Liver (tissue), 9 donors: ENCODE results near the gene DEGS1. TPM values are rescaled to one million over a fixed set of nuclear protein-coding genes. Genes with fewer than 3 reads are reported as not detected.

ENCODE experiments used
- DNase-seq: peaks from one replicate; pipeline ENCODE4 v3.0.0-alpha.2; 2017; ENCODE audit warnings: low spot score
- H3K27ac ChIP-seq, 2 donors: one replicate each; pipeline ENCODE4 v1.7.0; 2013; ENCODE audit warnings: inconsistent platforms in 2 of 2, low read length in 2 of 2, control low read depth in 1 of 2, low read depth in 1 of 2, mild to moderate bottlenecking in 1 of 2
- H3K27me3 ChIP-seq, 4 donors: one replicate each; pipeline versions ENCODE4 v1.6.1 to v1.7.0; 2013; ENCODE audit warnings: low read length in 3 of 4, inconsistent platforms in 1 of 4, mild to moderate bottlenecking in 1 of 4, moderate library complexity in 1 of 4; ENCODE audit not compliant: control insufficient read depth in 4 of 4, insufficient read depth in 4 of 4
- H3K36me3 ChIP-seq, 4 donors: one replicate each; pipeline versions ENCODE4 v1.6.1 to v1.7.0; 2013; ENCODE audit warnings: low read length in 3 of 4, mild to moderate bottlenecking in 3 of 4, low read depth in 1 of 4, moderate library complexity in 1 of 4; ENCODE audit not compliant: control insufficient read depth in 4 of 4, insufficient read depth in 3 of 4
- H3K4me1 ChIP-seq, 4 donors: one replicate each; pipeline versions ENCODE4 v1.6.1 to v1.7.0; 2013; ENCODE audit warnings: low read length in 3 of 4, mild to moderate bottlenecking in 3 of 4, moderate library complexity in 1 of 4; ENCODE audit not compliant: control insufficient read depth in 4 of 4, insufficient read depth in 4 of 4
- H3K4me3 ChIP-seq, 3 donors: one replicate each; pipeline versions ENCODE4 v1.6.1 to v1.7.0; 2013; ENCODE audit warnings: low read length in 3 of 3, control low read depth in 1 of 3, low read depth in 1 of 3, mild to moderate bottlenecking in 1 of 3
- H3K9ac ChIP-seq, 2 donors: one replicate each; pipeline ENCODE4 v1.7.0; 2013; ENCODE audit warnings: low read length in 2 of 2, mild to moderate bottlenecking in 2 of 2, moderate library complexity in 2 of 2, control low read depth in 1 of 2, low read depth in 1 of 2
- H3K9me3 ChIP-seq, 4 donors: one replicate each; pipeline versions ENCODE4 v1.6.1 to v1.7.0; 2013; ENCODE audit warnings: low read length in 3 of 4; ENCODE audit not compliant: control insufficient read depth in 4 of 4
- EGR1 ChIP-seq, 2 donors: IDR thresholded peaks; 2 replicates each; pipeline ENCODE4 v1.6.1; 2016 to 2018; ENCODE audit warnings: antibody characterized with exemption in 2 of 2, low read depth in 2 of 2
- FOXA1 ChIP-seq: IDR thresholded peaks from 2 replicates; pipeline ENCODE4 v1.6.1; 2016; ENCODE audit warnings: antibody characterized with exemption
- FOXA2 ChIP-seq: IDR thresholded peaks from 2 replicates; pipeline ENCODE4 v1.6.1; 2016; ENCODE audit warnings: antibody characterized with exemption
- GABPA ChIP-seq, 2 donors: IDR thresholded peaks in 1 of 2; conservative IDR thresholded peaks in 1 of 2; 2 replicates each; pipeline ENCODE4 v1.6.1; 2016; ENCODE audit warnings: antibody characterized with exemption in 2 of 2, mild to moderate bottlenecking in 1 of 2, moderate library complexity in 1 of 2
- HNF4A ChIP-seq, 2 donors: conservative IDR thresholded peaks; 2 replicates each; pipeline ENCODE4 v1.6.1; 2016; ENCODE audit warnings: antibody characterized with exemption in 2 of 2, mild to moderate bottlenecking in 2 of 2
- HNF4G ChIP-seq: IDR thresholded peaks from 2 replicates; pipeline ENCODE4 v1.6.1; 2016; ENCODE audit warnings: antibody characterized with exemption
- JUND ChIP-seq, 2 donors: IDR thresholded peaks; 2 replicates each; pipeline ENCODE4 v1.6.1; 2016; ENCODE audit warnings: antibody characterized with exemption in 2 of 2
- NR2F2 ChIP-seq: IDR thresholded peaks from 2 replicates; pipeline ENCODE4 v1.6.1; 2016; ENCODE audit warnings: antibody characterized with exemption
- RAD21 ChIP-seq, 2 donors: IDR thresholded peaks; 2 replicates each; pipeline ENCODE4 v1.6.1; 2016; ENCODE audit warnings: antibody characterized with exemption in 2 of 2, mild to moderate bottlenecking in 2 of 2
- RXRA ChIP-seq, 2 donors: IDR thresholded peaks; 2 replicates each; pipeline ENCODE4 v1.6.1; 2017 to 2018; ENCODE audit warnings: antibody characterized with exemption in 2 of 2, mild to moderate bottlenecking in 1 of 2
- SP1 ChIP-seq: IDR thresholded peaks from 2 replicates; pipeline ENCODE4 v1.6.1; 2018; ENCODE audit warnings: antibody characterized with exemption, mild to moderate bottlenecking
- TAF1 ChIP-seq: conservative IDR thresholded peaks from 2 replicates; pipeline ENCODE4 v1.6.1; 2016; ENCODE audit warnings: antibody characterized with exemption, mild to moderate bottlenecking
- YY1 ChIP-seq: IDR thresholded peaks from 2 replicates; pipeline ENCODE4 v1.6.1; 2016; ENCODE audit warnings: antibody characterized with exemption, mild to moderate bottlenecking
- WGBS: extraction: QIAGEN DNeasy Blood & Tissue Kit; methylation state at CpG from one replicate; pipeline ENCODE4 v1.1.7; 2013; 5-methylcytosine and 5-hydroxymethylcytosine counted together
- polyA plus RNA-seq, 2 donors: library from polyadenylated mRNA; stranded (reverse) in 1 of 2; unstranded in 1 of 2; fragments of 200-250 nt in 1 of 2; fragments of >200 nt in 1 of 2; fragmentation: Nextera tagmentation in 1 of 2; extraction: Ambion mirVana in 1 of 2; gene quantifications; one replicate each; pipeline versions ENCODE4 v1.2.1 to v1.2.3, GENCODE V29; 2013 to 2015
- total RNA-seq, 2 donors: library from RNA; depleted of rRNA; stranded (reverse); fragments of >200 nt; gene quantifications; one replicate each; pipeline ENCODE4 v1.2.3, GENCODE V29; 2014
- TF ChIP-seq, protein P1 (sequence below): IDR thresholded peaks from 2 replicates; pipeline ENCODE4 v1.6.1; 2016; ENCODE audit warnings: antibody characterized with exemption
- TF ChIP-seq, protein P2 (sequence below): fragments of 150-350 bp; IDR thresholded peaks from 2 replicates; pipeline ENCODE4 v1.5.1; 2017; ENCODE audit warnings: improper control_type of control experiment, low read depth, low read length; ENCODE audit not compliant: missing input control
- TF ChIP-seq, protein P3 (sequence below): IDR thresholded peaks from 2 replicates; pipeline ENCODE4 v1.6.1; 2016; ENCODE audit warnings: antibody characterized with exemption, mild to moderate bottlenecking
- TF ChIP-seq, protein P4 (sequence below): IDR thresholded peaks from 2 replicates; pipeline ENCODE4 v1.6.1; 2016; ENCODE audit warnings: antibody characterized with exemption
- TF ChIP-seq, protein P5 (sequence below): IDR thresholded peaks from 2 replicates; pipeline ENCODE4 v1.6.1; 2016; ENCODE audit warnings: antibody characterized with exemption
- donor health status: healthy.
- donor health status: healthy.
- donor health status: healthy.
- donor health status: healthy.
- donor health status: healthy.

DEGS1 gene
- total and polyA plus RNA-seq, 4 donors = 21.7 to 26.7 (median 22.6) TPM

DNA sequence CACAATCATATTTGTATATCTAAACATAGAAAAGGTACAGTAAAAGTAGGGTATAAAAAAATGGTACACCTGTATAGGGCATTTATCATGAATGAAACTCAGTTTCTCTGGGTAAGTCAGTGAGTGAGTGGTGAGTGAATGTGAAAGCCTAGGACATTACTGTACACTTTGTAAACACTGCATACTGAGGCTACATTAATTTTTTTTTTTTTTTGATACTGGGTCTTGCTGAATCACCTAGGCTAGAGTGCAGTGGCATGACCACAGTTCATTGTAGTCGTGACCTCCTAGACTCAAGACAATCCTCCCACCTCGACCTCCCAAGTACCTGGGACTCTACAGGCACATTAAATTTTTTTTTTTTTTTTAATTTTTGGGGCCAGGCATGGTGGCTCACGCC lies 41.3 kb upstream of the DEGS1 start:
- H3K36me3 ChIP-seq = peaks cover 0 to 10% (median 4%) of the 10 kb centered on the region in 4 donors
- 96% methylated on average over 3 of the region's 3 CpGs for WGBS
- DNase-seq = no peak

More for the DNA sequence above, 41.3 kb upstream of the DEGS1 start:
- H3K27ac ChIP-seq = no peak overlapping the region
- H3K4me3 ChIP-seq = no peak overlapping the region
- H3K4me1 ChIP-seq = peaks cover 3 to 8% (median 6%) of the 10 kb centered on the region in 4 donors
- TF ChIP-seq FOXA2 = no peak
- TF ChIP-seq, protein P1, sequence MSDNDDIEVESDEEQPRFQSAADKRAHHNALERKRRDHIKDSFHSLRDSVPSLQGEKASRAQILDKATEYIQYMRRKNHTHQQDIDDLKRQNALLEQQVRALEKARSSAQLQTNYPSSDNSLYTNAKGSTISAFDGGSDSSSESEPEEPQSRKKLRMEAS = no peak
- TF ChIP-seq TAF1 = no peak
- TF ChIP-seq, protein P2, sequence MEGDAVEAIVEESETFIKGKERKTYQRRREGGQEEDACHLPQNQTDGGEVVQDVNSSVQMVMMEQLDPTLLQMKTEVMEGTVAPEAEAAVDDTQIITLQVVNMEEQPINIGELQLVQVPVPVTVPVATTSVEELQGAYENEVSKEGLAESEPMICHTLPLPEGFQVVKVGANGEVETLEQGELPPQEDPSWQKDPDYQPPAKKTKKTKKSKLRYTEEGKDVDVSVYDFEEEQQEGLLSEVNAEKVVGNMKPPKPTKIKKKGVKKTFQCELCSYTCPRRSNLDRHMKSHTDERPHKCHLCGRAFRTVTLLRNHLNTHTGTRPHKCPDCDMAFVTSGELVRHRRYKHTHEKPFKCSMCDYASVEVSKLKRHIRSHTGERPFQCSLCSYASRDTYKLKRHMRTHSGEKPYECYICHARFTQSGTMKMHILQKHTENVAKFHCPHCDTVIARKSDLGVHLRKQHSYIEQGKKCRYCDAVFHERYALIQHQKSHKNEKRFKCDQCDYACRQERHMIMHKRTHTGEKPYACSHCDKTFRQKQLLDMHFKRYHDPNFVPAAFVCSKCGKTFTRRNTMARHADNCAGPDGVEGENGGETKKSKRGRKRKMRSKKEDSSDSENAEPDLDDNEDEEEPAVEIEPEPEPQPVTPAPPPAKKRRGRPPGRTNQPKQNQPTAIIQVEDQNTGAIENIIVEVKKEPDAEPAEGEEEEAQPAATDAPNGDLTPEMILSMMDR = no peak
- TF ChIP-seq HNF4A (conservative IDR thresholded peaks at IDR 0.05) = no peak
- TF ChIP-seq JUND (IDR thresholded peaks at IDR 0.05) = no peak
- no peak for TF ChIP-seq NR2F2
- no peak for TF ChIP-seq RXRA (IDR thresholded peaks at IDR 0.05)
- no peak for TF ChIP-seq EGR1 (IDR thresholded peaks at IDR 0.05; ENCODE audit: low read depth in 2 of 2)
- TF ChIP-seq, protein P3, sequence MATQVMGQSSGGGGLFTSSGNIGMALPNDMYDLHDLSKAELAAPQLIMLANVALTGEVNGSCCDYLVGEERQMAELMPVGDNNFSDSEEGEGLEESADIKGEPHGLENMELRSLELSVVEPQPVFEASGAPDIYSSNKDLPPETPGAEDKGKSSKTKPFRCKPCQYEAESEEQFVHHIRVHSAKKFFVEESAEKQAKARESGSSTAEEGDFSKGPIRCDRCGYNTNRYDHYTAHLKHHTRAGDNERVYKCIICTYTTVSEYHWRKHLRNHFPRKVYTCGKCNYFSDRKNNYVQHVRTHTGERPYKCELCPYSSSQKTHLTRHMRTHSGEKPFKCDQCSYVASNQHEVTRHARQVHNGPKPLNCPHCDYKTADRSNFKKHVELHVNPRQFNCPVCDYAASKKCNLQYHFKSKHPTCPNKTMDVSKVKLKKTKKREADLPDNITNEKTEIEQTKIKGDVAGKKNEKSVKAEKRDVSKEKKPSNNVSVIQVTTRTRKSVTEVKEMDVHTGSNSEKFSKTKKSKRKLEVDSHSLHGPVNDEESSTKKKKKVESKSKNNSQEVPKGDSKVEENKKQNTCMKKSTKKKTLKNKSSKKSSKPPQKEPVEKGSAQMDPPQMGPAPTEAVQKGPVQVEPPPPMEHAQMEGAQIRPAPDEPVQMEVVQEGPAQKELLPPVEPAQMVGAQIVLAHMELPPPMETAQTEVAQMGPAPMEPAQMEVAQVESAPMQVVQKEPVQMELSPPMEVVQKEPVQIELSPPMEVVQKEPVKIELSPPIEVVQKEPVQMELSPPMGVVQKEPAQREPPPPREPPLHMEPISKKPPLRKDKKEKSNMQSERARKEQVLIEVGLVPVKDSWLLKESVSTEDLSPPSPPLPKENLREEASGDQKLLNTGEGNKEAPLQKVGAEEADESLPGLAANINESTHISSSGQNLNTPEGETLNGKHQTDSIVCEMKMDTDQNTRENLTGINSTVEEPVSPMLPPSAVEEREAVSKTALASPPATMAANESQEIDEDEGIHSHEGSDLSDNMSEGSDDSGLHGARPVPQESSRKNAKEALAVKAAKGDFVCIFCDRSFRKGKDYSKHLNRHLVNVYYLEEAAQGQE = no peak
- TF ChIP-seq FOXA1 = no peak
- no peak for TF ChIP-seq GABPA (IDR thresholded peaks at IDR 0.05 in 1 of 2, conservative IDR thresholded peaks at IDR 0.05 in 1 of 2)
- TF ChIP-seq, protein P4, sequence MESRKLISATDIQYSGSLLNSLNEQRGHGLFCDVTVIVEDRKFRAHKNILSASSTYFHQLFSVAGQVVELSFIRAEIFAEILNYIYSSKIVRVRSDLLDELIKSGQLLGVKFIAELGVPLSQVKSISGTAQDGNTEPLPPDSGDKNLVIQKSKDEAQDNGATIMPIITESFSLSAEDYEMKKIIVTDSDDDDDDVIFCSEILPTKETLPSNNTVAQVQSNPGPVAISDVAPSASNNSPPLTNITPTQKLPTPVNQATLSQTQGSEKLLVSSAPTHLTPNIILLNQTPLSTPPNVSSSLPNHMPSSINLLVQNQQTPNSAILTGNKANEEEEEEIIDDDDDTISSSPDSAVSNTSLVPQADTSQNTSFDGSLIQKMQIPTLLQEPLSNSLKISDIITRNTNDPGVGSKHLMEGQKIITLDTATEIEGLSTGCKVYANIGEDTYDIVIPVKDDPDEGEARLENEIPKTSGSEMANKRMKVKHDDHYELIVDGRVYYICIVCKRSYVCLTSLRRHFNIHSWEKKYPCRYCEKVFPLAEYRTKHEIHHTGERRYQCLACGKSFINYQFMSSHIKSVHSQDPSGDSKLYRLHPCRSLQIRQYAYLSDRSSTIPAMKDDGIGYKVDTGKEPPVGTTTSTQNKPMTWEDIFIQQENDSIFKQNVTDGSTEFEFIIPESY = no peak
- TF ChIP-seq RAD21 (IDR thresholded peaks at IDR 0.05) = no peak
- TF ChIP-seq YY1 = no peak
- TF ChIP-seq SP1 = no peak
- TF ChIP-seq, protein P5, sequence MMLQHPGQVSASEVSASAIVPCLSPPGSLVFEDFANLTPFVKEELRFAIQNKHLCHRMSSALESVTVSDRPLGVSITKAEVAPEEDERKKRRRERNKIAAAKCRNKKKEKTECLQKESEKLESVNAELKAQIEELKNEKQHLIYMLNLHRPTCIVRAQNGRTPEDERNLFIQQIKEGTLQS = no peak
- TF ChIP-seq HNF4G = no peak
- H3K9ac ChIP-seq = no peak overlapping the region
- no peaks in the 10 kb centered on the region for H3K27me3 ChIP-seq
- H3K9me3 ChIP-seq = no peaks in the 10 kb centered on the region
